Measurements from ENCODE around the gene IL22RA2. TPM values are rescaled to one million over a fixed set of nuclear protein-coding genes. Genes with fewer than 3 reads are reported as not detected.

Gene IL22RA2
- total RNA-seq, 1 experiment from 2014 or later = not detected

- Histone ChIP-seq H3K4me3 (ENCODE audit: low read depth in 2 of 2, low read length in 2 of 2) (no peak overlapping the region), H3K27ac (ENCODE audit: low read length) (no peak overlapping the region), H3K27me3 (ENCODE audit: control insufficient read depth, insufficient read depth, low read length) (no peaks in the 10 kb centered on the region), H3K4me1 (ENCODE audit: control insufficient read depth, insufficient read depth, low read length) (peaks cover 18% of the 10 kb centered on the region), H3K9me3 (ENCODE audit: control insufficient read depth, insufficient read depth, low read depth, low read length) (peaks cover 10% of the 10 kb centered on the region; the same call in 1 of the 2 replicates), H3K36me3 (ENCODE audit: control insufficient read depth, insufficient read depth, low read length) (no peaks in the 10 kb centered on the region; the same call in 1 of the 2 replicates)
- intact Hi-C loops (cut with micrococcal nuclease; ENCODE audit: unreplicated experiment) (no loop called here), in situ Hi-C loops (cut with HindIII; ENCODE audit: low pct_unique_long_range_greater_than_20kb, low sequenced_read_pairs) (no loop called here)
- DNase-seq (ENCODE audit: low read depth, low spot score) = no peak
- TF ChIP-seq TCF7L2 (IDR thresholded peaks at IDR 0.05; ENCODE audit: low read depth, low read length) (no peak), REST (IDR thresholded peaks at IDR 0.05; ENCODE audit: insufficient read depth in 1 of 2, low read depth in 2 of 2, low read length in 1 of 2) (no peak), CTCF (IDR thresholded peaks at IDR 0.05) (no peak), POLR2AphosphoS5 (IDR thresholded peaks at IDR 0.05; ENCODE audit: low read depth, low read length) (no peak), SIN3A (IDR thresholded peaks at IDR 0.05; ENCODE audit: borderline replicate concordance, insufficient read depth, low read depth, low read length) (no peak)
- ATAC-seq = no peak
- POLR2A ChIA-PET = interaction anchor here (0.7 kb wide), 1 partner anchor 1989 kb away, joined by 4 read pairs; no protein-coding TSS in a partner anchor
- BruUV-seq (replicated peaks) = no TSS peak
- CTCF ChIA-PET = no interaction called here
Measured at GRCh38 chr6:137213331-137213740, 39.9 kb upstream of the IL22RA2 start.

- CTCF ChIA-PET = interaction anchor here (0.6 kb wide), 1 partner anchor 114 kb away, joined by 3 read pairs; no protein-coding TSS in a partner anchor
- TF ChIP-seq REST (IDR thresholded peaks at IDR 0.05; ENCODE audit: insufficient read depth in 1 of 2, low read depth in 2 of 2, low read length in 1 of 2) (no peak), TCF7L2 (IDR thresholded peaks at IDR 0.05; ENCODE audit: low read depth, low read length) (no peak), POLR2AphosphoS5 (IDR thresholded peaks at IDR 0.05; ENCODE audit: low read depth, low read length) (no peak), SIN3A (IDR thresholded peaks at IDR 0.05; ENCODE audit: borderline replicate concordance, insufficient read depth, low read depth, low read length) (no peak), CTCF (IDR thresholded peaks at IDR 0.05) (no peak)
Measured at GRCh38 chr6:137211910-137212309, 38.5 kb upstream of the IL22RA2 start.

More at GRCh38 chr6:137211910-137212309, 38.5 kb upstream of the IL22RA2 start:
- ATAC-seq (no peak), DNase-seq (ENCODE audit: low read depth, low spot score) (no peak)
- POLR2A ChIA-PET = no interaction called here
- BruUV-seq (replicated peaks) = no TSS peak
- Histone ChIP-seq H3K27ac (ENCODE audit: low read length) (no peak overlapping the region), H3K4me1 (ENCODE audit: control insufficient read depth, insufficient read depth, low read length) (peaks cover 6% of the 10 kb centered on the region), H3K36me3 (ENCODE audit: control insufficient read depth, insufficient read depth, low read length) (no peaks in the 10 kb centered on the region), H3K9me3 (ENCODE audit: control insufficient read depth, insufficient read depth, low read depth, low read length) (peaks cover 10% of the 10 kb centered on the region; the same call in 1 of the 2 replicates), H3K4me3 (ENCODE audit: low read depth in 2 of 2, low read length in 2 of 2) (no peak overlapping the region), H3K27me3 (ENCODE audit: control insufficient read depth, insufficient read depth, low read length) (no peaks in the 10 kb centered on the region)
- in situ Hi-C loops (cut with HindIII; ENCODE audit: low pct_unique_long_range_greater_than_20kb, low sequenced_read_pairs) = no loop called here
- intact Hi-C loops (cut with micrococcal nuclease; ENCODE audit: unreplicated experiment) = no loop called here

All from Panc1 (cell line).